ENCODE measurements around the gene DZIP1. TPM values are rescaled to one million over a fixed set of nuclear protein-coding genes. Genes with fewer than 3 reads are reported as not detected.
A peak's percentile ranks its signal among the peaks of the same experiment; 100 is the strongest.

The DZIP1 gene
- total RNA-seq, 1 donor from 2014 or later, result 30.0 TPM

GRCh38 chr13:95624020-95624419, 20.5 kb downstream of the DZIP1 start:
- intact Hi-C loops (cut with DNase I), result loop anchor here (5.0 kb wide), 1 partner anchor 208 kb away; no protein-coding TSS in a partner anchor

DNA sequence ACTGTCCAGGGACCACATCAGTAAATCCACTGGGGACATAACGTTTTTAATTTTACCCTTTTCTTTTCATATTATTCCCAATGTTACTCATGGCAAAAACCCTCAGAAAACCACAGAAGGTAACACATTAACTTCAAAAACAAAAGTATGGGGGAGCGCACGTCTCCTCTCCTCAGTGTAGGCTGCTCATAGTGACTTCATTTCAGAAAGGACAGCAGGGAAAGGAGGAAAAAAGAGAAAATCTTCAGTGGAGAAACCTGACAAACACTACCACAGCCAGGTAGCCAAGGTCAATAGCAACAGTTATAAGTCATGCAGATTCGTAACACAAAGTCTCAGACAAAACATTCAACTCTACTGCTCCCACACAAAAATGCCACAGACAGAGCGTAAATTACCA, 21.4 kb downstream of the DZIP1 start:
- Histone ChIP-seq H3K27me3 (no peaks in the 10 kb centered on the region), H3K9me3 (no peaks in the 10 kb centered on the region), H3K27ac (no peak overlapping the region), H3K4me3 (no peak overlapping the region), H3K36me3 (peaks cover 0 to 21% of the 10 kb centered on the region in 2 donors), H3K4me1 (no peaks in the 10 kb centered on the region)
- intact Hi-C loops (cut with DNase I), result loop anchor here (5.0 kb wide), 1 partner anchor 209 kb away; no protein-coding TSS in a partner anchor
- TF ChIP-seq CTCF (IDR thresholded peaks at IDR 0.05), result no peak
- TF ChIP-seq POLR2A (IDR thresholded peaks at IDR 0.05), result no peak
- no peak for TF ChIP-seq POLR2AphosphoS5 (IDR thresholded peaks at IDR 0.05; ENCODE audit: insufficient read depth in 1 of 2, low read depth in 1 of 2)
- no peak for DNase-seq (ENCODE audit: extremely low spot score in 2 of 2)

More at GRCh38 chr13:95624020-95624419, 20.5 kb downstream of the DZIP1 start:
- H3K36me3 ChIP-seq, result peaks cover 0 to 24% of the 10 kb centered on the region in 2 donors
- no peaks in the 10 kb centered on the region for H3K27me3 ChIP-seq
- H3K9me3 ChIP-seq, result no peaks in the 10 kb centered on the region
- no peak for TF ChIP-seq POLR2A (IDR thresholded peaks at IDR 0.05)
- no peak for TF ChIP-seq POLR2AphosphoS5 (IDR thresholded peaks at IDR 0.05; ENCODE audit: insufficient read depth in 1 of 2, low read depth in 1 of 2)
- peak in 2 of 3 experiments; percentile 38 to 47 for TF ChIP-seq CTCF (IDR thresholded peaks at IDR 0.05)
- no peak overlapping the region for H3K27ac ChIP-seq
- DNase-seq (ENCODE audit: extremely low spot score in 2 of 2), result no peak
- H3K4me3 ChIP-seq, result no peak overlapping the region
- no peaks in the 10 kb centered on the region for H3K4me1 ChIP-seq

DNA sequence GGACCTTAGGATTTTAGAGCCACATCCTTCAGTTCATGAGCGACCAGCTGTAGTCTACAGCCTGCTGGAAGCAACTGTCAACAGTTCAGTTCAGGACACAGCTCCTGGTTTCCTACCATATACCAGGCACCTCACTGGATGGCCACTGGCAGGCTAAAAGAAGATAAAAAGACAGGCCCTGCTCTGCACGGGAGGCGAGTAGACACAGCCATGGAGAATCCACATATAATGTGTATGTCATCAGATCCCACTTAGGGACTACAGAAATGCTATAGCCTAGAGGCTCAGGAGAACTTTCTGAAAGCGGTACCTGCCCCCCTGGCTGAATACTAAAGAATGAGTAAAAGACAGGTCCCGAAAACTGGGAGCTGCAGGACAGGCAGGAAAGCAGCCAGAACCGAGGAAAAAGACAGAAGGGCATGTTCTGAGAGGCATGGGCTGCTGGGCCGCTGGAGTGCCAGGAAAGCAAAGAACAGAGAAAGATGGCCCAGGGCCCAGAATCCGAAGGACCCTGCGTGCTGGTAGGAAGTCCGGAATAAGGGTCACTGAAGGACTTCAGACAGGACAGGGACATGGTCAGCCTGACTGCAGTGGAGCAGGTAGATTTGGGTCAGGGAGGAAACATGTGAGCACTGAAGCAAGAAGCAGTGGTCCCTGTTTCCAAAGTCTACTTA, 23.5 kb downstream of the DZIP1 start:
- Histone ChIP-seq H3K36me3 (peaks cover 0 to 28% of the 10 kb centered on the region in 2 donors), H3K27ac (no peak overlapping the region), H3K27me3 (no peaks in the 10 kb centered on the region), H3K9me3 (no peaks in the 10 kb centered on the region), H3K4me3 (no peak overlapping the region), H3K4me1 (no peaks in the 10 kb centered on the region)
- intact Hi-C loops (cut with DNase I), result loop anchor here (5.0 kb wide), 1 partner anchor 211 kb away; no protein-coding TSS in a partner anchor
- DNase-seq (ENCODE audit: extremely low spot score in 2 of 2), result no peak
- TF ChIP-seq POLR2A (IDR thresholded peaks at IDR 0.05), result no peak
- no peak for TF ChIP-seq CTCF (IDR thresholded peaks at IDR 0.05)
- no peak for TF ChIP-seq POLR2AphosphoS5 (IDR thresholded peaks at IDR 0.05; ENCODE audit: insufficient read depth in 1 of 2, low read depth in 1 of 2)

- Histone ChIP-seq H3K9me3 (no peaks in the 10 kb centered on the region), H3K4me1 (no peaks in the 10 kb centered on the region), H3K27me3 (no peaks in the 10 kb centered on the region), H3K36me3 (peaks cover 0 to 28% of the 10 kb centered on the region in 2 donors), H3K4me3 (no peak overlapping the region), H3K27ac (no peak overlapping the region)
- no peak for TF ChIP-seq POLR2A (IDR thresholded peaks at IDR 0.05)
- TF ChIP-seq POLR2AphosphoS5 (IDR thresholded peaks at IDR 0.05; ENCODE audit: insufficient read depth in 1 of 2, low read depth in 1 of 2), result no peak
- no peak for TF ChIP-seq CTCF (IDR thresholded peaks at IDR 0.05)
- no peak for DNase-seq (ENCODE audit: extremely low spot score in 2 of 2)
- intact Hi-C loops (cut with DNase I), result loop anchor here (5.0 kb wide), 1 partner anchor 212 kb away; no protein-coding TSS in a partner anchor
These were observed 24.3 kb downstream of the DZIP1 start for GRCh38 chr13:95620030-95620824.
